ENCODE data around the gene DGKB. TPM values are rescaled to one million over a fixed set of nuclear protein-coding genes. Genes with fewer than 3 reads are reported as not detected.

Gene DGKB
- total RNA-seq, 1 experiment from 2014 or later = 0.08 TPM

GRCh38 chr7:14739168-14739840 is 163.2 kb downstream of the DGKB start:
- no peaks in the 10 kb centered on the region for H3K27me3 ChIP-seq
- H3K4me1 ChIP-seq = peaks cover 11% of the 10 kb centered on the region
- no peak for DNase-seq
- H3K36me3 ChIP-seq = no peaks in the 10 kb centered on the region
- no peak overlapping the region for H3K4me3 ChIP-seq
- H3K9me3 ChIP-seq (replicated peaks) = peaks cover 19% of the 10 kb centered on the region
- peak overlapping the region; percentile 43 for H3K27ac ChIP-seq

- Histone ChIP-seq H3K36me3 (no peaks in the 10 kb centered on the region), H3K27ac (no peak overlapping the region), H3K4me1 (peaks cover 11% of the 10 kb centered on the region), H3K4me3 (no peak overlapping the region), H3K9me3 (replicated peaks) (peaks cover 12% of the 10 kb centered on the region), H3K27me3 (no peaks in the 10 kb centered on the region)
- no peak for DNase-seq
Observed at GRCh38 chr7:14738086-14738485, 164.5 kb downstream of the DGKB start.

DNA sequence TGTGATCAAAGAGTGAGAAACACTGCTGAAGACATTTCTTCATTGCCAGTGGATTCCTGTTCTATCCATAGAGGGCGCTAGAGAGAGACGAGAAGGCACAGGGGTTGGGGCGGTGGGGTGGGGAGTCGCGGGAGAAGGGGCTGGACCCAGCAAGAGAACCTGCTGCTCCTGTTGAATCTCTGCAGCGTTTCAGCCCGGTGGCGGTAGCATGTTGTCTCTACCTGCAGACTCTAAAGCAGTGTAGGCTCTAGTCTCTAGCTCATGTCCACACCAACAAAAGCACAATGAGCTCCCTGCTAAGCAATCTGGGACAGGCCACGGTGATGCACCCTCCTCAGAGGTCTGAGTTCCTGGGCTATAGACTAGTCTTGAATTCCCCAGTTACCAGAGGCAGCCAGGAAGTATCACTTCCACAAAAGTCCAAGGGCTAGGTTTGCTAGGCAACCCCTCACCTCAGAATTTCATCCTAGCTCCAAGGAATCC is 167.7 kb downstream of the DGKB start:
- Histone ChIP-seq H3K27ac (no peak overlapping the region), H3K4me1 (peaks cover 3% of the 10 kb centered on the region; the same call in 1 of the 2 replicates), H3K36me3 (no peaks in the 10 kb centered on the region), H3K4me3 (no peak overlapping the region), H3K27me3 (no peaks in the 10 kb centered on the region), H3K9me3 (replicated peaks) (no peaks in the 10 kb centered on the region)
- peak; percentile 21 to 41 for DNase-seq

GRCh38 chr7:14720785-14721184 is 181.8 kb downstream of the DGKB start:
- no peak for DNase-seq
- H3K36me3 ChIP-seq = no peaks in the 10 kb centered on the region
- no peaks in the 10 kb centered on the region for H3K27me3 ChIP-seq
- H3K27ac ChIP-seq = no peak overlapping the region
- no peaks in the 10 kb centered on the region for H3K9me3 ChIP-seq (replicated peaks)
- no peak overlapping the region for H3K4me3 ChIP-seq
- no peaks in the 10 kb centered on the region; the same call in 1 of the 2 replicates for H3K4me1 ChIP-seq

DNA sequence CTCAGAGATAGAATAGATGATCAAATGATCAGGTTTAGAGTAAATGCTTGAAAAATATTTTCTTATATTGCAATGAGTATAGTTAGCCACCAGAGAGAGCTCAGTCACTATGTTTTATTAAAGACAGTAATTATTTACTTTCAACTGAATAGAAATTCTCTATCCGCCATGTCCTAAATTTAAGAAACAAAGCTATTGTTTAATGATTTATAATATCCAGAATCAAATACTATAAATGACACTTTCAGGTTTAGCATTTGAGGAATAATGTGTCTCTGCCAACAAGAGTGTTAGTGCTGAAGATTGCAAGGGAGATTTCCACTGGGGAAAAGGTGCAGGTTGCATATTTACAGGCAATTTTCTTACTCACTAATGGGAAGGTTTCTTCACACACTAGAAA is 184.7 kb downstream of the DGKB start:
- H3K36me3 ChIP-seq = no peaks in the 10 kb centered on the region
- no peak overlapping the region for H3K4me3 ChIP-seq
- H3K4me1 ChIP-seq = no peaks in the 10 kb centered on the region
- H3K9me3 ChIP-seq (replicated peaks) = no peaks in the 10 kb centered on the region
- DNase-seq = peak in 1 of 2 experiments; percentile 41
- H3K27ac ChIP-seq = no peak overlapping the region
- H3K27me3 ChIP-seq = no peaks in the 10 kb centered on the region

DNA sequence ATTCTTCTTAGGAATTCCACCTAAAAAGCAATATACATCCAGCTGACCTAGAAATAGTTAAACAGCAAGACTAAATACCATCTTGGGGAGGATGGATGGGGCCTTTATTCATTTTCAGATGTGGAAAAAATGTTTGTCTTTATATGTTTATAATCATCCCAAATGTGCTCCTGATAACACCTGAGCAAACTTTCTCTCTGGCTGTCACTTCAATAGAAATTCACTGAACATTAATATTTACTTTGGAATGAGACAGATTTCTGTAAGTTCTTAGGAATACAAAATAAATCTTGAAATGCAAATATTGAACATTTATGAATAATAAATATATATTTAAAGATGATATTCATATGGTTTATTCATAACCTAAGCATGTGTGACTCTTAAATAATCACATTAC is 185.4 kb downstream of the DGKB start:
- Histone ChIP-seq H3K27ac (no peak overlapping the region), H3K4me3 (no peak overlapping the region), H3K4me1 (no peaks in the 10 kb centered on the region), H3K9me3 (replicated peaks) (no peaks in the 10 kb centered on the region), H3K36me3 (no peaks in the 10 kb centered on the region), H3K27me3 (no peaks in the 10 kb centered on the region)
- DNase-seq = no peak

DNA sequence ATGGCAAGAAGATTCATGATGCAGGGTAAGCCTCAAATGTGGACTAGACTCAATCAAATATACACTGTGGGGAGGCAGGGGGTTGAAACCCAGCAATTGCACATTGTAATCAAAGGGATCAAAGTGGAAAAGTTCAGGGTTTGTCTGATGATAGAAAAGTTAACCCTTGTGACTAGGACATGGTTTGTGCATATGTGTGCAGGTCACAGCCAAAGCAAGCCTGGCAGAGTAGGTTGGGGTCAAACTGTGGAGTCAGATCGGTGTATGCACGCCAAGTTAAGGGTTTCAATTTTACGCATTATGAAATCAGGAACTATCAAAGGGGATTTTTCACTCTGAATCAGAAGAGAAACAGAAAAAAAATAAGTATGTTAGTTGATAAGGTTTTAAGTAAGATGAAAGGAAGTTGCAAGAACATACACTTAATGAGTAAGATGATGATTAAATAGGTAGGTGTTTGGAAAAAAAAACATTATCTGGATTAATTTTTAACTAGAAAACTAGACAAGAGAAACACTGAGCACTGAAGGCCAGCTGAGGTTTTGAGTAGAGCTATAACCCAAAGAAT is 188.3 kb downstream of the DGKB start:
- no peaks in the 10 kb centered on the region for H3K9me3 ChIP-seq (replicated peaks)
- no peaks in the 10 kb centered on the region for H3K27me3 ChIP-seq
- H3K4me1 ChIP-seq = no peaks in the 10 kb centered on the region
- DNase-seq = no peak
- no peaks in the 10 kb centered on the region for H3K36me3 ChIP-seq
- H3K27ac ChIP-seq = no peak overlapping the region
- H3K4me3 ChIP-seq = no peak overlapping the region

DNA sequence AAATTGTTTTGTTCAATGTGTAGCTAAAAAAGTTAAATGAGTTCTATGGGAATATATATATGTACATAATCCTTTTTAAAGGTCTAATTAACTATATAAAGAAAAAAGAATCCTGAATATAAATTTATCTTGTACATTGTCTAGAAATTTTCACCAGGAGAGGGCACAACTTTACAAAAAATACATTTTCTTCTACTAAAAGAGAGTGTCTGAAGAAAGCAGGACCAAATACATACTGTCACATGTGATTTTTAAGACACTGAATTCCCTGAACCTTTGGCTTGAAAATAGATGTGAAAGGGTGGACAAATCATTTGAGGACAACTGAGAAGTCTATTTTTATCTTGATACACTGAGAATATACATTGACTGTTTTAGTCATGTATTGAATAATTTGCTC is 204.3 kb downstream of the DGKB start:
- H3K27ac ChIP-seq = no peak overlapping the region
- H3K4me1 ChIP-seq = no peaks in the 10 kb centered on the region
- no peaks in the 10 kb centered on the region for H3K36me3 ChIP-seq
- no peak overlapping the region for H3K4me3 ChIP-seq
- H3K9me3 ChIP-seq (replicated peaks) = no peaks in the 10 kb centered on the region
- DNase-seq = peak in 1 of 2 experiments; percentile 28
- H3K27me3 ChIP-seq = no peaks in the 10 kb centered on the region

GRCh38 chr7:14697684-14698083 is 204.9 kb downstream of the DGKB start:
- H3K27ac ChIP-seq = no peak overlapping the region
- no peaks in the 10 kb centered on the region for H3K9me3 ChIP-seq (replicated peaks)
- no peak overlapping the region for H3K4me3 ChIP-seq
- DNase-seq = no peak
- no peaks in the 10 kb centered on the region for H3K4me1 ChIP-seq
- no peaks in the 10 kb centered on the region for H3K36me3 ChIP-seq
- no peaks in the 10 kb centered on the region for H3K27me3 ChIP-seq

- no peak overlapping the region for H3K27ac ChIP-seq
- no peaks in the 10 kb centered on the region for H3K27me3 ChIP-seq
- no peaks in the 10 kb centered on the region for H3K9me3 ChIP-seq (replicated peaks)
- H3K4me3 ChIP-seq = no peak overlapping the region
- no peaks in the 10 kb centered on the region for H3K4me1 ChIP-seq
- DNase-seq = peak; percentile 44 to 78
- H3K36me3 ChIP-seq = no peaks in the 10 kb centered on the region
Observed at GRCh38 chr7:14691597-14692203, 210.9 kb downstream of the DGKB start.

DNA sequence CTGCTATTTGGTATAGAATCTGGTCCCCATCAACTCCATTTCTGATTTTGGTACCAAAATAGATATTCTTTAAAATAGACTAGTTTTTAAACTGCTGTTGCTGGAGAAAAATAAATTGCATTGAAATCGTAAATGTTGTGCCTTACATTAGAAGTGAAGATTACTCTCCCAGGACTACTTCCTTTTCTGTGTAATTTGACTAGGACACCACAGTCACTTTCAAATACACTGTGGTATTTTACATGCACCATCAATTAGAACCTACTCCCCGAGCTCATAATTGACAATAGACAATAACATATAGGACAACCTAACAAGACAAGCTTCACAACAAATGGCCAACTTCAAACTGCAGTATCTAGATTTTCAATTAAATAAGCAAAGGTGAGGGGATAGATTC is 211.5 kb downstream of the DGKB start:
- H3K27ac ChIP-seq = no peak overlapping the region
- H3K9me3 ChIP-seq (replicated peaks) = no peaks in the 10 kb centered on the region
- no peaks in the 10 kb centered on the region for H3K27me3 ChIP-seq
- no peak for DNase-seq
- no peaks in the 10 kb centered on the region for H3K36me3 ChIP-seq
- no peak overlapping the region for H3K4me3 ChIP-seq
- H3K4me1 ChIP-seq = no peaks in the 10 kb centered on the region

DNA sequence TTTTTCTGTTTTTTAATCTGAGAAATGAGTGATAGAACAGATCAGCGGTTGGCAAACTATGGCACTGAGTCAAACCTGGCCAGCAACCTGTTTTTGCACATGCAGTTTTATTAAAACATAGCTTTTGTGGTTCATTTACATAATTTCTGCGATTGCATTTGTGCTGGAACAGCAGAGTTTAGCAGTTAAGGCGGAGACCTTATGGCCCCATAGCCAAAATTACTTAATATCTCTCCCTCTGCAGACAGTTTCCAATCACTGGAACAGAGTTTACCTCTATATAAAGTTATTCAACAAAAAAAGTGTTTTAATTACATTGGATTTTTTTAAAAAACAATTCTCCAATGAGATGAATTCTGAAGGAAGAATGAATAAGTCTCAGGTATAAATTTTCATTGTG is 212.1 kb downstream of the DGKB start:
- H3K27me3 ChIP-seq = no peaks in the 10 kb centered on the region
- no peaks in the 10 kb centered on the region for H3K9me3 ChIP-seq (replicated peaks)
- H3K36me3 ChIP-seq = no peaks in the 10 kb centered on the region
- no peak for DNase-seq
- H3K4me1 ChIP-seq = no peaks in the 10 kb centered on the region
- H3K27ac ChIP-seq = no peak overlapping the region
- no peak overlapping the region for H3K4me3 ChIP-seq

DNA sequence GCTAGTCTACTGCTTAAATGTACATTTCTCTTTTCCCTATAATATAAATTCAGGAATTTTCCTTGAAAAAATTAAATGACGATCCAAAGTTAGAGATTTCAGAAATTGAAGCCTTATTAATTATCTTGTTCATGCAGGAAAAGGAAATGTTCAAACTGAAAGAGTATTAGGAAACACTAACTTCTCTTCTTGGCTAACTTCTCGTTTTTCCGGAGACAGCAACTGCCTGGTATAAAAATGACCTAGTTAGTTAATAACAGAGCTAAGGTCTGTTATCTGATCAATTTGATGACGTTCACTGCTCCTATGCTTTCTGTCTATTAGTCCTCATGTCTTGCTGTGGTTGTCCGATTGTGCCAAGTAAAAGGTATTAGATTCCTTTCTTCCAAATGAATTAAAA is 212.5 kb downstream of the DGKB start:
- no peak for DNase-seq
- H3K27me3 ChIP-seq = no peaks in the 10 kb centered on the region
- no peaks in the 10 kb centered on the region for H3K36me3 ChIP-seq
- H3K9me3 ChIP-seq (replicated peaks) = no peaks in the 10 kb centered on the region
- no peak overlapping the region for H3K27ac ChIP-seq
- no peaks in the 10 kb centered on the region for H3K4me1 ChIP-seq
- H3K4me3 ChIP-seq = no peak overlapping the region

DNA sequence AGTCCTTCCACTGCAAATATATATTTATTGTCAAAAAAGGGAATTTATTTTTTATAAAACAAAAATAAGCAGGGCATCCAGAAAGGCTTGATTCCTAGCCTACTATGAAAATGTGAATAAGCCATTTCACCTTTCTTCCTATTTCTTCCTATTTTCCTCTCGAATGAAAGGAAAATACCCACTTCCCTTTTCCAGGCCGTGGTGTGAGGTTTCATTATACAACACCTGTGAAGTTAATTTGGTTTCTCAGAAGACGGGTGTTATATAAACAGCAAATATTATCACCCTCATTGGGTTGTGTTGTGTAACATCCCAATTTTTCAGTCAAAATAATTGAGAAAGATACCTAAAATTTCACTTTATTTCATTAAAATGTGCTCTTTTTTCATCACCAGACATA is 214.3 kb downstream of the DGKB start:
- Histone ChIP-seq H3K4me1 (no peaks in the 10 kb centered on the region), H3K4me3 (no peak overlapping the region), H3K36me3 (no peaks in the 10 kb centered on the region), H3K27ac (no peak overlapping the region), H3K9me3 (replicated peaks) (no peaks in the 10 kb centered on the region), H3K27me3 (no peaks in the 10 kb centered on the region)
- no peak for DNase-seq

GRCh38 chr7:14687777-14688176 is 214.8 kb downstream of the DGKB start:
- no peaks in the 10 kb centered on the region for H3K9me3 ChIP-seq (replicated peaks)
- H3K27me3 ChIP-seq = no peaks in the 10 kb centered on the region
- DNase-seq = no peak
- H3K4me3 ChIP-seq = no peak overlapping the region
- H3K4me1 ChIP-seq = no peaks in the 10 kb centered on the region
- no peaks in the 10 kb centered on the region for H3K36me3 ChIP-seq
- H3K27ac ChIP-seq = no peak overlapping the region
